RWPE1 (cell line): ENCODE results near the gene RABL2B.

Source experiments
- CTCF ChIA-PET: fragments of 350-600 bp; sonication (Branson Sonifier 250); formaldehyde crosslinking; extraction: SDS; loops from one replicate; lab custom pipeline; 2021; lab: Yijun Ruan, JAX
- POLR2A ChIA-PET: fragments of 400-600 bp; formaldehyde crosslinking; extraction: SDS; loops from one replicate; lab custom pipeline; 2020; ENCODE audit warnings: antibody characterized with exemption; ENCODE audit not compliant: low non-redundant PET; lab: Yijun Ruan, JAX
- DNase-seq: peaks from one replicate; pipeline ENCODE4 v3.0.0; 2012; ENCODE audit warnings: low spot score
- H3K27ac ChIP-seq: fragments of 450-650 bp; 2 replicates; pipeline ENCODE4 v1.5.1; 2017
- CTCF ChIP-seq: fragments of 450-650 bp; conservative IDR thresholded peaks from 2 replicates; pipeline ENCODE4 v1.5.1; 2017; ENCODE audit warnings: low read depth, mild to moderate bottlenecking

RABL2B gene

GRCh38 chr22:50738649-50739227 is 44.7 kb downstream of the RABL2B start:
- ChIA-PET POLR2A (no interaction called here), CTCF (no interaction called here)
- no peak for TF ChIP-seq CTCF
- no peak for DNase-seq
- no peak overlapping the region for H3K27ac ChIP-seq

GRCh38 chr22:50737728-50738648 is 45.4 kb downstream of the RABL2B start, which contains the start of gene ACR:
Gene ACR (plus strand): TSS chr22:50738204. CDS start chr22:50738236, 32 bp downstream.
- TF ChIP-seq CTCF = no peak
- H3K27ac ChIP-seq = no peak within 1 kb of the TSS
- ChIA-PET POLR2A (no interaction called here), CTCF (no interaction called here)
- no peak for DNase-seq

GRCh38 chr22:50735739-50736030 is 47.8 kb downstream of the RABL2B start:
- ChIA-PET CTCF (no interaction called here), POLR2A (no interaction called here)
- no peak for DNase-seq
- no peak overlapping the region for H3K27ac ChIP-seq
- no peak for TF ChIP-seq CTCF

GRCh38 chr22:50734986-50735738 is 48.3 kb downstream of the RABL2B start:
- TF ChIP-seq CTCF = no peak
- ChIA-PET POLR2A (no interaction called here), CTCF (no interaction called here)
- no peak for DNase-seq
- H3K27ac ChIP-seq = no peak overlapping the region

GRCh38 chr22:50734343-50734771 is 49.1 kb downstream of the RABL2B start:
- no peak overlapping the region for H3K27ac ChIP-seq
- ChIA-PET POLR2A (no interaction called here), CTCF (no interaction called here)
- no peak for TF ChIP-seq CTCF
- DNase-seq = no peak
